NCI-H510A (cell line): ENCODE measurements around the gene LCN9.

ENCODE experiments used
- DNase-seq: peaks from one replicate; lab custom pipeline; 2025; lab: John Stamatoyannopoulos, UW

The LCN9 gene

DNA sequence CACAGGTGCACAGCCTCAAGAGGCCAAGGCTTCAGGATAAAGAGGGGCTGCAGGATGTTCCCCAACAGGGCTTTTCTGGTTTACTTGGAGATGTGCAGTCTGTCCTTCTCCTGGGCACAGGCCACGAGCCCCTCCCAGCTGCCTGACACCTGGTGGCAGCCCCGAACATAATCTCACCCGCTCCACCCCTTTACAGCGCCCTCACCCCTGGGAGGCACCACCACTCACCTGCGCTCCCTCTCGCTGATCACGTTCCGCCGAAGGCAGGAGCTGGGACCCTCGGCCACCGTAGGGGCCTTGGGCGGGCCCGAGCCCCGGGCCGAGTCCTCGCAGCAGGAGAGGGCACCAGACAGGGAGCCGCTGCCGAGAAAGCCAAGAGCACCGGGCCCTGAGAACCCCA, 35.7 kb downstream of the LCN9 start:
- DNase-seq, result no peak

- no peak for DNase-seq
These were observed 36.3 kb downstream of the LCN9 start, which contains the start of gene SOHLH1 for GRCh38 chr9:135699440-135699839. TSS of gene SOHLH1 (minus strand) at chr9:135699481. CDS start at chr9:135699467, 14 bp downstream.

- DNase-seq, result no peak
These were observed 37.4 kb downstream of the LCN9 start for GRCh38 chr9:135700525-135700924.

- no peak for DNase-seq
These were observed 38.2 kb downstream of the LCN9 start for GRCh38 chr9:135701067-135701958.

GRCh38 chr9:135701959-135702721, 39.0 kb downstream of the LCN9 start, which contains the start of gene KCNT1:
TSS of gene KCNT1 (plus strand) at chr9:135702185. CDS start at chr9:135702259, 74 bp downstream.
- DNase-seq, result no peak

- no peak for DNase-seq
These were observed 40.6 kb downstream of the LCN9 start for GRCh38 chr9:135703726-135704125.

GRCh38 chr9:135704483-135704882, 41.4 kb downstream of the LCN9 start:
- no peak for DNase-seq

GRCh38 chr9:135705376-135705775, 42.3 kb downstream of the LCN9 start:
- no peak for DNase-seq

DNA sequence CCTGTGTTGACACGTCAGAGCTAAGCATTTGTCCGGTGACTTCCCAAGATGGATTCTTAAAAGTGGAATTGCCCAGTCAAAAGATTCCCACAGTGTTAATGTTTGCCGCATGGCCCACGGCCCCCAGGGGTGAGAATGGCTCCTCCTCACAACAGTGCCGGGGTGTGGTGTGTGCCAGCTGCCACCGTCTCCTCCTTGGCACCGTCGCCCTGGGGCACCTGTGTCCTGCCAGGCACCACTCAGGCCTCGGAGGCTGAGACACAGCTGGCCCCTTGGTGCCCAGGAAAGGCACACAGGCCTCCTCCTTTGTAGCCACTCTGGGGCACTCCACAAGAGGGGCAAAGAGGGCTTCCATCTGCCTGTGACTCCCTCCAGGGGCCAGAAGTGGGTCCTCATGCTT, 43.2 kb downstream of the LCN9 start:
- no peak for DNase-seq

- DNase-seq, result no peak
These were observed 44.4 kb downstream of the LCN9 start for GRCh38 chr9:135707252-135708138.

DNA sequence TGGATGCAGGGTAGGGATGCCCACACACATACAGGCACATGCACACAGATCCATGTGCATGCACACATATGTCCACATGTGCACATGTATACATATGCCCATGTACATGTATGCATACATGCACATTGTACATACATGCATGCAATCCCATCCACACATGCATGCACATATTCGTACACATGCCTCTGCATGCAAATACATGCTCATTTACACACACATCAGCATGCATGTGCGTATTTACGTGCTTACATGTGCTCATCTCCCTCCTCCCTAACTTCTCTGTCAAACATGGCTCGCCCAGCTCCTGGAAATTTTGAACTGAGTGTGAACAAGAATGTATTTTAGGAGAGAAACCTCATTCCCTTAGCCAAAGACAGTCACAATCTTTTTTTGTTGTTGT, 45.1 kb downstream of the LCN9 start:
- no peak for DNase-seq

DNA sequence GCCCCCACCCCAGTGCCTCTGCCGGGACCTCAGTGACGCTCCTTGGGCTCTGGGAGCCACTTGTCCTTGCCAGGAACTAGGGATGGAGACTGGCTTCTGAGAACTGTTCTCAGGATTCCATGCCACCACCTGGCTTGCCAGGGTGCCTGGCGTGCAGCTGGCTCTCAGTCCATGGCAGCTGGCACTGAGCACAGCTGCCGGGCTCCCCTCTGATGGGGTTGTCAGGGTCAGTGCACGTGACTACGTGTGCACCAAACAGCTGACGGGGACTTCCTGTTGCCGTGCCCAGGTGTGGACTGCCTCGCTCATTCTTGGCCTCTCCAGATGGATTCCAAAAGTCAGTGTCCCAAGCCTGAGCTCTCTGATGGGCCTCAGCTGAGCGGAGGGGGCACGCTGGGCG, 48.3 kb downstream of the LCN9 start:
- DNase-seq, result peak; percentile 55

- DNase-seq, result no peak
These were observed 48.8 kb downstream of the LCN9 start for GRCh38 chr9:135711881-135712280.

DNA sequence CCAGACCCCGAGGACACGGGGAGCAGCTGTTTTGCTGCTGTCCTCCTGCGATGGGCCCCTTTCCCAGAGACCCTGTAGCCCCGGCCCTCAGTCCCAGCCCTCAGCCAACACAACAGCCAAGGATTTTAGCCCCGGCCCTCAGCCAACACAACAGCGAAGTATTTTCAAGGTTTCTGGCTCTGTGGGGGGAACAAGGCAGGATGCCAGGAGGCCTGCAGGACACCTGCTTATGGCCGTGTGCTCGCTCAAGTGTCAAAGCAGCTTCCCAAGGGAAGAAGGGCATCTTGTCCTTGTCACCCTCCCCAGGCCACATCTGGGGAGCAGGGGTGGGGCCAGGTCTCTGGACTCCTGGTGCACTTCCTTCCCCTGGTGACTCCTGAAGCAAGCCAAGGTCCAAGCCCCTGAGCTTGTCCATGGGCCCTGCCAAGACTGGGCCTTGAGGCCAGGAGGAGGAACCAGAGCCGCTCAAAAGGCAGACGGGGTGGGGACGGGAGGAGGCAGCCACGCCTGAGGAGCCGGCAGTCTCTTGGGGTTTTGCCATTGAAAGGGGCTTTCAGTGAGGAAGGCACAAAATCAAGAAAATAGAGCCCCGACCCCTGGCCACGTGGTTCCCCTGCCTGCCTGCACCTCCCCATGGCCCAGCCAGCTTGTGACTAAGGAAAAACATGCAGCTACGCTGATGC, 49.6 kb downstream of the LCN9 start:
- DNase-seq, result no peak

DNA sequence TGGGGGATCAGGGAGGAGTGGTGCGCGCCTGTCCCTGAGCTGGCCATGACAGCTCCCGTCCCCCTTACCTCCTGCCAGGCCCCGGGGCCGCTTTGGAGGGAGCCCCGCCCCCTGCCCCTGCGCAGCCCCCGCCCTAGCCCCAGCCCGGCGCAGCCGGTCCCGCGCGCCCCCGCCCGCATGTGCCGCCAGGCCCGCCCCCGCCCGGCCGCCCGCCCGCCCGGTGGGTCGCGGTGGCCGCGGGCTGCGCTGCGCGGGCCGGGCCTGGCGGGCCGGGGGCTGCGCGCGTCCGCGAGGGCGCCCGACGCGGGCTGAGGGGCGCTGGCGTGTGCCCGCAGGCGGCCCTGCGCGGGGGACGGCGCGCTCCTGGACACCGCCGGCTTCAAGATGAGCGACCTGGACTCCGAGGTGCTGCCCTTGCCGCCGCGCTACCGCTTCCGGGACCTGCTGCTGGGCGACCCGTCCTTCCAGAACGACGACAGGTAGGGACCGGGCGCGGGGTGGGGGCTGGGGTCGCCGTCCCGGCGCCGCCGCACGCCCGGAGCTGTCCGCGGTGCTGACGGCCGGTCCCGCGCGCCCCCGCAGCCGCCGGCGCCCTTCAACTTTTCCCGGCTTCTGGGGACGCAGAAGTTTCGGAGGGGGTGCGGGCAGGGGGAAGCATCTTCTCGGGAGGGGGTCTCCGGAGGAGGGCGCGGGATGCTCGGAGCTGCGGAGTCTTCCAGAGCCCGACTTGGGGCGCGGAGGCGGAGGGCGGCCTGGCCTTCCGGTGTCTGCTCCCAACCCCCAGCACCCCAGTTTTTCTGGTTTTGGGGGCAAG, 51.3 kb downstream of the LCN9 start:
- DNase-seq, result no peak

GRCh38 chr9:135715056-135715595, 52.0 kb downstream of the LCN9 start:
- no peak for DNase-seq

GRCh38 chr9:135716045-135716444, 52.9 kb downstream of the LCN9 start:
- no peak for DNase-seq
